Fibroblast of lung (primary cell): ENCODE data around the gene PROK1. TPM values are rescaled to one million over a fixed set of nuclear protein-coding genes. Genes with fewer than 3 reads are reported as not detected.

Source experiments
- DNase-seq, 2 donors: peaks; one replicate each; pipeline versions ENCODE4 v3.0.0 to v3.0.0-alpha.2; 2010; ENCODE audit warnings: low read depth in 2 of 2
- H2AFZ ChIP-seq: 2 replicates; pipeline ENCODE4 v1.5.1; 2012; ENCODE audit warnings: low read length, control low read depth, inconsistent platforms
- H3K27ac ChIP-seq: 2 replicates; pipeline ENCODE4 v1.5.1; 2011; ENCODE audit warnings: low read length, control low read depth; ENCODE audit not compliant: insufficient read depth
- H3K27me3 ChIP-seq: 2 replicates; pipeline ENCODE4 v1.5.1; 2011; ENCODE audit warnings: mild to moderate bottlenecking, low read length; ENCODE audit not compliant: control insufficient read depth, insufficient read depth
- H3K36me3 ChIP-seq: 2 replicates; pipeline ENCODE4 v1.5.1; 2011; ENCODE audit warnings: low read length; ENCODE audit not compliant: control insufficient read depth, insufficient read depth
- H3K4me1 ChIP-seq: 2 replicates; pipeline ENCODE4 v1.5.1; 2011; ENCODE audit warnings: low read length; ENCODE audit not compliant: control insufficient read depth, insufficient read depth; ENCODE audit errors: extremely low read depth
- H3K4me2 ChIP-seq: 2 replicates; pipeline ENCODE4 v1.5.1; 2011; ENCODE audit warnings: low read length, control low read depth; ENCODE audit not compliant: insufficient read depth; ENCODE audit errors: extremely low read depth
- H3K4me3 ChIP-seq, 4 experiments: fragments of 200-600 bp in 1 of 4; sonication (generic) in 1 of 4; replicated peaks in 1 of 4; 2 replicates each; pipeline ENCODE4 v1.5.1; 2011 to 2016; ENCODE audit warnings: low read length in 4 of 4, low read depth in 3 of 4, mild to moderate bottlenecking in 3 of 4, control low read depth in 2 of 4, inconsistent platforms in 1 of 4, mixed read lengths in 1 of 4; ENCODE audit not compliant: insufficient read depth in 1 of 4; ENCODE audit errors: control extremely low read depth in 1 of 4
- H3K79me2 ChIP-seq: 2 replicates; pipeline ENCODE4 v1.5.1; 2012; ENCODE audit warnings: mild to moderate bottlenecking, low read length, inconsistent platforms; ENCODE audit not compliant: control insufficient read depth, insufficient read depth
- H3K9ac ChIP-seq: 2 replicates; pipeline ENCODE4 v1.5.1; 2011; ENCODE audit warnings: mild to moderate bottlenecking, low read length, control low read depth; ENCODE audit not compliant: insufficient read depth
- H3K9me3 ChIP-seq: 2 replicates; pipeline ENCODE4 v1.5.1; 2012; ENCODE audit warnings: low read depth, low read length; ENCODE audit not compliant: control insufficient read depth, insufficient read depth
- H4K20me1 ChIP-seq: 2 replicates; pipeline ENCODE4 v1.5.1; 2011; ENCODE audit warnings: low read length; ENCODE audit not compliant: control insufficient read depth, insufficient read depth; ENCODE audit errors: extremely low read depth
- CTCF ChIP-seq, 2 donors: IDR thresholded peaks in 1 of 2; conservative IDR thresholded peaks in 1 of 2; 1 replicate in 1 of 2; 2 replicates in 1 of 2; pipeline ENCODE4 v1.5.1; 2011 to 2012; ENCODE audit warnings: low read length in 2 of 2, control low read depth in 1 of 2, inconsistent platforms in 1 of 2, low read depth in 1 of 2, mild to moderate bottlenecking in 1 of 2
- EZH2 ChIP-seq: IDR thresholded peaks from 2 replicates; pipeline ENCODE4 v1.5.1; 2012; ENCODE audit warnings: low read length, control low read depth, mild to moderate bottlenecking; ENCODE audit errors: missing control alignments
- polyA plus RNA-seq, 2 donors: library from polyadenylated mRNA; depleted of rRNA in 1 of 2; stranded (reverse) in 1 of 2; unstranded in 1 of 2; fragments of >200 nt; gene quantifications; 2 replicates each; pipeline ENCODE4 v1.2.1, GENCODE V29; 2011 to 2012; ENCODE audit warnings: missing spikeins in 1 of 2
- total RNA-seq: library from RNA; depleted of rRNA; stranded (reverse); fragments of >200 nt; gene quantifications from 2 replicates; pipeline ENCODE4 v1.2.1, GENCODE V29; 2014

The PROK1 gene
- total and polyA plus RNA-seq, 2 donors (not counting 1 experiment from before 2014, with no cell fraction given) = not detected

GRCh38 chr1:110488867-110489266, 37.9 kb downstream of the PROK1 start:
- Histone ChIP-seq H3K9me3 (no peaks in the 10 kb centered on the region), H2AFZ (no peak overlapping the region), H3K4me1 (no peaks in the 10 kb centered on the region), H4K20me1 (no peaks in the 10 kb centered on the region), H3K4me2 (no peak overlapping the region), H3K27ac (no peak overlapping the region), H3K36me3 (no peaks in the 10 kb centered on the region), H3K9ac (no peak overlapping the region), H3K79me2 (no peaks in the 10 kb centered on the region), H3K27me3 (peaks cover 8% of the 10 kb centered on the region), H3K4me3 (no peak overlapping the region)
- DNase-seq = no peak
- TF ChIP-seq CTCF (conservative IDR thresholded peaks at IDR 0.05 in 1 of 2, IDR thresholded peaks at IDR 0.05 in 1 of 2; ENCODE audit: low read depth in 1 of 2, low read length in 2 of 2) (no peak), EZH2 (no peak)

DNA sequence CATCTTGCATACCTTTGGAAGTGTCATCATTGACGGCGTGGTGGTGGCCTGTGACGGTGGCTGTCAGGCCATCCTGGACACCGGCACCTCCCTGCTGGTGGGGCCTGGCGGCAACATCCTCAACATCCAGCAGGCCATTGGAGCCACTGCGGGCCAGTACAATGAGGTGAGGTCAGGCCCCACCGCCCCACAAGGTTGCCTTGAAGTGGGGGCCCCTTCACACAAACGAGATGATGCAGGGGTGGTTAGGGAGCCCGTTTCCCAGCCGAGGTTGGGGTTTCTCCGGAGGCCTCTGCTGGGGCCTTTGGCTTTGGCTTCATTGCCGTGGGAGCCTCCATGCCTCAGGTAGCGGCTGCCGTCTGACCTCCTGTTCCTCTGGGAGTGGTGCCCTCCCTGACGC, 38.5 kb downstream of the PROK1 start:
- no peak overlapping the region for H3K27ac ChIP-seq
- no peaks in the 10 kb centered on the region for H3K36me3 ChIP-seq
- H3K79me2 ChIP-seq = no peaks in the 10 kb centered on the region
- no peak overlapping the region for H2AFZ ChIP-seq
- DNase-seq = no peak
- H3K27me3 ChIP-seq = peaks cover 8% of the 10 kb centered on the region
- H3K9ac ChIP-seq = no peak overlapping the region
- H4K20me1 ChIP-seq = no peaks in the 10 kb centered on the region
- no peak overlapping the region for H3K4me2 ChIP-seq
- TF ChIP-seq EZH2 = no peak
- no peak for TF ChIP-seq CTCF (conservative IDR thresholded peaks at IDR 0.05 in 1 of 2, IDR thresholded peaks at IDR 0.05 in 1 of 2; ENCODE audit: low read depth in 1 of 2, low read length in 2 of 2)
- H3K9me3 ChIP-seq = no peaks in the 10 kb centered on the region
- H3K4me1 ChIP-seq = no peaks in the 10 kb centered on the region
- H3K4me3 ChIP-seq = no peak overlapping the region

DNA sequence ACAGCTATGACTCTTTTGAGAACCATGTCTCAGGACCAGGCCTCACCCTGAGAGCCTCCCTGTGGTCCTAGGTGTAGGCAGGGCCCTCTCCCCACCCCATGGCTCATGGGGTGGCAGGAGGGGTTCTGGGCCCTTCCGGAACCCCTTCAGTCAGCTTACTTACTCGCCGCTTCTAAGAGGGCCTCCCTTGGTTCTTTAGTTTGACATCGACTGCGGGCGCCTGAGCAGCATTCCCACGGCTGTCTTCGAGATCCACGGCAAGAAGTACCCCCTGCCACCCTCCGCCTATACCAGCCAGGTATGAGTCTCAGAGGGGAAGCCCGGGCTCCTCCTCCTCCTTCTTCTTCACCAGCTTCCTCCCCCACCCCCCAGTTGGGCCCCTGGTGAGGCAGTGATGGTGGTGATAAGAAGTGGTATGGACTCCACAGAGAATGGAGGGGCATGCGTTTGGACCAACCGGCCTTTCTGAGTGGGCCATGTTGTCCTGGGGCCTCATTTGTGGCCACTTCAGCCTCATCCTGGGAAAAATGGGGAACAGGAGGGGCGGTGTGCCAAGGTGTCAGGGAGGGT, 39.1 kb downstream of the PROK1 start:
- Histone ChIP-seq H3K27me3 (peaks cover 9% of the 10 kb centered on the region), H4K20me1 (no peaks in the 10 kb centered on the region), H3K4me2 (no peak overlapping the region), H3K79me2 (no peaks in the 10 kb centered on the region), H3K9ac (no peak overlapping the region), H3K4me3 (no peak overlapping the region), H3K4me1 (no peaks in the 10 kb centered on the region), H2AFZ (no peak overlapping the region), H3K36me3 (no peaks in the 10 kb centered on the region), H3K27ac (no peak overlapping the region), H3K9me3 (no peaks in the 10 kb centered on the region)
- DNase-seq = no peak
- TF ChIP-seq EZH2 (no peak), CTCF (conservative IDR thresholded peaks at IDR 0.05 in 1 of 2, IDR thresholded peaks at IDR 0.05 in 1 of 2; ENCODE audit: low read depth in 1 of 2, low read length in 2 of 2) (no peak)
